ENCODE measurements around the gene CNPY3. TPM values are rescaled to one million over a fixed set of nuclear protein-coding genes. Genes with fewer than 3 reads are reported as not detected.
"Not testable (repeated sequence)": the region's sequence is repeated elsewhere in the genome, so short reads cannot be mapped to it uniquely, and the experiment has no call there.

CNPY3 gene
- 10 to 100 TPM; 19.6 to 25.9 TPM for total RNA-seq
- long read RNA-seq, transcript CNPY3-201 (6 exons, 1,704 nt) = major isoform, 27 of 33 reads
- long read RNA-seq, partial matches to known transcripts = 2 of 33 reads
- long read RNA-seq, other reads (novel, unspliced or antisense) = 4 of 33 reads

DNA sequence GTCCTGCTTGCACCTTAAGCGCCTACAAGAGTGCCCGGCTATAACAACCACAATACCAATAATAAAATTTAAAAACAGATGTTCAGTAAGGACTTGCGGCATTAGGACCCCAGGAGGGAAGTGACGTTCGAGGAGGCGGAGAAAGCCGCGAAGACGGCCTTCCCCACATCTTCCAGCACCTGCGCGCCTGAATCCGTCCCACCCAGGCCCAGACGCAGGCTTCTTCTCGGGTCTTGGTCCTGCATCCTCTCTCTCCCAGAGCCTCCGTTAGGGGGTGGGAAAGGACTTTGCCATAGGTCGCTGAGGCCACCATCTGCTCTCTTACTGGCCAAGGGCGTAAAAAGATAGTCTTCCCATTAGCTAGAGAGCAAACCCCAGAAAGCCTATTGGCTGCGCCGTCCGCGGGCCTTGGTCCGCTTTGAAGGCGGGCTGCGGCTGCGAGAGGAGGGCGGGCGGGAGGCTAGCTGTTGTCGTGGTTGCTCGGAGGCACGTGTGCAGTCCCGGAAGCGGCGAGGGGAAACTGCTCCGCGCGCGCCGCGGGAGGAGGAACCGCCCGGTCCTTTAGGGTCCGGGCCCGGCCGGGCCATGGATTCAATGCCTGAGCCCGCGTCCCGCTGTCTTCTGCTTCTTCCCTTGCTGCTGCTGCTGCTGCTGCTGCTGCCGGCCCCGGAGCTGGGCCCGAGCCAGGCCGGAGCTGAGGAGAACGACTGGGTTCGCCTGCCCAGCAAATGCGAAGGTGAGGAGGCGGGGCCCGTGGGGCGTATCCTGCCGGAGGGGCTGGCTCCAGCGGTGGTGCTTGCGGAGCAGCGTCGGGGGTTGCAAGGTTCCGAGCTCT lies at the start of gene CNPY3:
TSS of gene CNPY3 (plus strand) at position 495 of the 835 bp plus-strand sequence. CDS start at position 586, 91 bp downstream.
- DNase-seq = peak; percentile 94 to 95
- intact Hi-C loops (cut with DNase I, micrococcal nuclease) = no loop called here
- ATAC-seq = peak; percentile 94

- ATAC-seq; intact Hi-C loops (cut with DNase I, micrococcal nuclease); DNase-seq: not testable (repeated sequence)
Observed at GRCh38 chr6:42880240-42880817, 49.0 kb upstream of the CNPY3 start.

DNA sequence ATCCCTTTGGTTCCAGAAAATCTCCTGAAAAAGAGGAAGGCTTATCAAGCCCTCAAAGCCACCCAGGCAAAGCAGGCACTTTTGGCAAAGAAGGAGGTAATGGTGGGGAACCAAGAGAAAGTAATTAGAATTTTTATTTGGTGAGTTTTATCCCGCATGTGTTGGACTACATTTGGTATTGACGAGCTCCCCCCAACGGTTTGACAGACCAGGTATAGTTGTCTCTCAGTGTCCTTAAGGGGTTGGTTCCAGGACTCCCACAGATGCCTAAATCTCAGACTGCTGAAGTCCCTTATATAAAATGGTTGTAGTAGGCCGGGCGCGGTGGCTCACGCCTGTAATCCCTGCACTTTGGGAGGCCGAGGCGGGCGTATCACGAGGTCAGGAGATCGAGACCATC lies 48.4 kb upstream of the CNPY3 start:
- DNase-seq; ATAC-seq; intact Hi-C loops (cut with DNase I, micrococcal nuclease): not testable (repeated sequence)

DNA sequence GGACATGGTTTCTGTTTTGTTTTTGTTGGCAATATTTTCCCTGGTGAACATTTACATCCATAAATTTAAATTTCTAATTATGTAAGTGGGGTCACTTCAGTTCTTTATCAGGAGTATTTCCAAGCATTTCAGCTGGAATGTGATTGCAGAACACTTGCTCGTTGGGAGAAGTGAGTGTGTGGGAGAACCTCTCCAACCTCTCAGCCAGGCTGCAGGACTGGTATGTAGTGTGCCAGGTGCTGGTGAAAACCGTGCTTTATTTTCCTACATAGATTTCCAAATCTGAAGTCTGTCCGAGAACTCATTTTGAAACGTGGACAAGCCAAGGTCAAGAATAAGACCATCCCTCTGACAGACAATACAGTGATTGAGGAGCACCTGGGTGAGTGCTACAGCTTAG lies 43.6 kb upstream of the CNPY3 start:
- intact Hi-C loops (cut with DNase I, micrococcal nuclease) = no loop called here
- ATAC-seq (no peak), DNase-seq (no peak)

GRCh38 chr6:42888201-42888600 lies 41.1 kb upstream of the CNPY3 start:
- ATAC-seq; intact Hi-C loops (cut with DNase I, micrococcal nuclease): not testable (repeated sequence)

DNA sequence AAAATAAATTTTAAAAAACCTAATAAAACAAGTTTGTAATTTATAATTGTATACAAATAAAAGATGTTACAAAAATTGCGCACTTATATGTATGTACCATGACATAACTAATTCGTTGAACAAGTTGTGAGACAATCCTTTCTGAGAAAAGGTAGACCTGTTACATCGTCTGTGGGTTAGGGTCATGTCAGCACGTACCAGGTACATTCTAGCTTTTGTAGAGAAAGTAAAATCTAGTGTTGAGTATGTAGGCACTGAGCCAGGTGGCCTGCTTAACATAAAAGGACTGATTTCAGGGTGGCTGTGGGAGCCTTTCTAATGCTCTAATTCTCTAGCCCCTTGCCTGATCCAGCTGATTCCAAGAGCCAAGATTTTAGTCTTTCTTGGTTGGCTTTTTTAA lies 39.5 kb upstream of the CNPY3 start:
- intact Hi-C loops (cut with DNase I, micrococcal nuclease) = no loop called here
- DNase-seq = no peak
- no peak for ATAC-seq

More at GRCh38 chr6:42888201-42888600, 41.1 kb upstream of the CNPY3 start:
- DNase-seq = not testable (repeated sequence)

DNA sequence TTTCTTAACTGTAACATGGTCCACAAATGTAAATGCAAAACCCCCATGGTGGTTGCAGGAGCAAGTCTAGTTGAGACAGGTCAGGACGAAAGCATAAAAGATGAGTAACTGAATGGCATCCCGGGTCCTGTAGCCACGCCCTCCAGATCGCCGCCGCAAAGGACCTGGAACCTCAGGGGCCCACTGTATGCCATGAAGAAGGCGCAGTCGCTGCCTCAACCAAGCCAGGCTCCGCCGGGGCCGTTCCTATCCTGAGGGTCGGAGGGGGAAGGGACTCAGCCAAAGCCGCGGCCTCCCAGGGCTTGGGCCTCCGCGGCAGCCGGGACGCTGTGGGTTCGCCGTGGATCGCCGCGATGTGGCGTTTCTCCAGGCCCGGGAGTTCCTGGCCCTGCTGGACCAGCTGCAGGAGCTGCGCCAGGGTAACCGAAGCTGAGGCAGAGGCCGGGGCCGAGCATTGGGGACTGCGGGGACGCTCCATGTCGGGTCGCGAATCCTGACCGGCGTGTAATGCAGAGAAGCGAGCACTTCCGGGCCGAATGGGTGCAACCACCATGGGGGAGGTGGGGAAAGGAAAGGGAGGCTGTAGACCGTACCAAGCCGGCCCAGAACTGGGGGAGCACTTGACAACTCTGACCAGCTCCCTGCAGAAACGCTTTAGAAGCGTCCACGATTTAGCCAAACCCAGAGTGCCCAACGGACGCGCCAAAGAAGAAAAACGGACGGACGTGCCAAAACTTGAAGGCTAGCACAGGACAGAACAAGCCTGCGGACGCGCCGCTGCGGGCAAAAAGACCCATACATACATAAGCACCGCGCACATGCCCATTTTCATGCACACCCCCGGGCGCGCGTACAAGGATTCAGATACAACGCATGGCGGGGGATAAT lies 38.7 kb upstream of the CNPY3 start:
- peak; percentile 94 to 97 for DNase-seq
- peak; percentile 98 for ATAC-seq
- intact Hi-C loops (cut with DNase I, micrococcal nuclease) = no loop called here

- intact Hi-C loops (cut with DNase I, micrococcal nuclease) = no loop called here
- no peak for ATAC-seq
- DNase-seq = no peak
Observed at GRCh38 chr6:42891199-42891722, 38.0 kb upstream of the CNPY3 start.

DNA sequence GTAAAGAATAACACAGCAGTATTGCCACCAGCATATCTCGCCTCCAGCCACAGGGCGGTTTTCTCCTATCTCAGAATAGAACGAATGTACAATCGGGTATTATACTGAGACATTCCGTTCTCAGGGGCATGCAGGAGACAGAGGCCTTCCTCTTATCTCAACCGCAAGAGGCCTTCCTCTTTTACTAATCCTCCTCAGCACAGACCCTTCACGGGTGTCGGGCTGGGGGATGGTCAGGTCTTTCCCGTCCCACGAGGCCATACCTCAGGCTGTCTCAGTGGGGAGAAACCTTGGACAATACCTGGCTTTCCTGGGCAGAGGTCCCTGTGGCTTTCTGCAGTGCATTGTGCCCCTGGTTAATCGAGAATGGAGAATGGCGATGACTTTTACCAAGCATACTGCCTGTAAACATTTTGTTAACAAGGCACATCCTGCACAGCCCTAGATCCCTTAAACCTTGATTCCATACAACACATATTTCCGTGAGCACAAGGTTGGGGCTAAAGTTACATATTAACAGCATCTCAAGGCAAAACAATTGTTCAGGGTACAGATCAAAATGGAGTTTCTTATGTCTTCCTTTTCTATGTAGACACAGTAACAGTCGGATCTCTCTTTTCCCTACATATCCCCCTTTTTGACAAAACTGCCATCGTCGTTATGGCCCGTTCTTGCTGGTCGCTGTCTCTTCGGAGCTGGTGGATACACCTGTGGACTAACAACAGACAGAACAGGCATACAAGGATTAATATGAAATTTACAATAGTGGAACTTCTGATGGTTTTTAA lies 35.0 kb upstream of the CNPY3 start:
- intact Hi-C loops (cut with DNase I, micrococcal nuclease); ATAC-seq; DNase-seq: not testable (repeated sequence)

DNA sequence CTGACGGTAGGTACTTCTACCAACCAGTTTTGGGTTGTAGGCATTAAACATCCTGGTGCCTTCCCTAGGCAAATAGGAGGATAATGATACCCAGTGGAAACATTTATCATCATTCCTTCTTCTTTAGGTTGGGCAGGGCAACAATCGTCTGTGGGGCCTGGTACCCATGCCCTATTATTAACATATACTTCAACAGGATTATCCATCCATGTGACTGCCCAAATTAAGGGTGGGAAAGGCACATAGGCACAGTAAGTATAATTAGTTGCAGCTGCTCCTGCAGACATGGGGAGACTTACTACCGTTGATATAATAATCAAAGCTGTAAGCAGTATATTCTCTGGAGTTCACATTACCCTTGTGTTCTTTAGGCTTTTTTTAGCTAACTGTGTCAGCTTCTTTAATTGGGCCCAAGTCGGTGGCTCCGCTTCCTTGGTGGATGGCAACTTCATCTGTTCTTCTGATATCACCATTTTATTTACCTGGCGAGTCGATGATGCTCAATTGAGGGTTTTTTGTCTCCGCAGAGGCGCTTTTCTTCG lies 33.0 kb upstream of the CNPY3 start:
- DNase-seq (no peak), ATAC-seq (no peak)
- intact Hi-C loops (cut with DNase I, micrococcal nuclease) = no loop called here

DNA sequence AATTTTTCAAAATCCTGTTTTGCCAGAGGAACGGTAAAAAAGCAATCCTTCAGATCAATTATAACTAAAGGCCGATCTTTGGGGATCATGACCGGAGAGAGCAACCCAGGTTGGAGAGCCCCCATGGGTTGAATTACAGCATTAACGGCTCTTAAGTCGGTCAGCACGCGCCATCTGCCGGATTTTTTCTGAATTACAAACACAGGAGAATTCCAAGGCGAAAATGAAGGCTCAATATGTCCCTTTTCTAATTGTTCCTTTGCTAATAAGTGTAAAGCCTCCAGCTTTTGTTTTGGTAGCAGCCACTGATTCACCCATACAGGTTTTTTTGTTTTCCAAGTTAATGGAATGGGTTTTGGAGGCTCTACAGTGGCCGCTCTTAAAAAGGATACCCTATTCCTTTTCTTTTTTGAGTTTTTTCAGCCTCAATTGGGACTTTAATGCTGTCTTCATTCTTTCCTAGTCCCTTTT lies 30.4 kb upstream of the CNPY3 start:
- DNase-seq (peak; percentile 49 to 76), ATAC-seq (no peak)
- intact Hi-C loops (cut with DNase I, micrococcal nuclease) = no loop called here

DNA sequence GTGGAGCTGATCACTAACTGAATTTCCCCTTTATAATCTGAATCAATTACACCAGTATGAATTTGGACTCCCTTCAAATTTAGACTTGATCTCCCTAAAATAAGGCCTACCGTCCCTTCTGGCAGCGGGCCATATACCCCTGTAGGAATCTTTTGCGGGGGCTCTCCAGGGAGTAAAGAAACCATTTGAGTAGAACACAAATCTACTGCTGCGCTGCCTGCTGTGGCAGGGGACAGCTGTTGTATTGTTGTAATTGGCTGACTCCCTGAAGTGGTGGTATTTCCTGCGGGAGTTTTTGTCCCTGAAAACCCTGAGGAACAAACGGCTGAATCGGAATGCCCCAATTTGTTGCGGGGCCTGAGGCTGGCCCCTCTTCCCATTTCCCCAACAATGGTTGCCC lies 29.4 kb upstream of the CNPY3 start:
- no peak for DNase-seq
- ATAC-seq = no peak
- intact Hi-C loops (cut with DNase I, micrococcal nuclease) = loop anchor here (5.0 to 10.0 kb wide), 3 partner anchors 145 to 245 kb away; no protein-coding TSS in a partner anchor

GRCh38 chr6:42901538-42901957 lies 27.7 kb upstream of the CNPY3 start:
- peak; percentile 63 to 64 for DNase-seq
- peak; percentile 91 for ATAC-seq
- intact Hi-C loops (cut with DNase I, micrococcal nuclease) = loop anchor here (5.0 to 10.0 kb wide), 3 partner anchors 143 to 243 kb away; no protein-coding TSS in a partner anchor

DNA sequence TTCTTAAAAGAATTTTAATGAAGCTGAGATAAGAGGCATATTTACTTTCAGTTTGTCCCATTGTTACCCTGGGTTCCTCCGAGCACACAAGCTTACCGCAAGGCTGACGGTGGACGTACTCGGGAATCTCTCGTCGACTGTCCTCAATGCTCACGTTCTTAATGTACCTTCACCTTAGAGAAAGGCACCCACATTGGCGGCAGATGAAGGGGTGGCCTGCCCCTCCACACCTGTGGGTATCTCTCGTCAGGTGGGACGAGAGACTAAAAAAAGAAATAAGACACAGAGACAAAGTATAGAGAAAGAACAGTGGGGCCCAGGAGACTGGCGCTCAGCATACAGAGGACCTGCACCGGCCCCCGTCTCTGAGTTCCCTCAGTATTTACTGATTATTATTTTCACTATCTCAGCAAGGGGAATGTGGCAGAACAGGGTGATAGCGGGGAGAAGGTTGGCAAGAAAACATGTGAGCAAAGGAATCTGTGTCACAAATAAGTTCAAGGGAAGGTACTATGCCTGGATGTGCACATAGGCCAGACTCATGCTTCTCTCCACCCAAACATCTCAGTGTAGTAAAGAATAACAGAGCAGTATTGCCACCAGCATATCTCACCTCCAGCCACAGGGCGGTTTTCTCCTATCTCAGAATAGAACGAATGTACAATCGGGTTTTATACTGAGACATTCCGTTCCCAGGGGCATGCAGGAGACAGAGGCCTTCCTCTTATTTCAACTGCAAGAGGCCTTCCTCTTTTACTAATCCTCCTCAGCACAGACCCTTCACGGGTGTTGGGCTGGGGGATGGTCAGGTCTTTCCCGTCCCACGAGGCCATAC lies 26.6 kb upstream of the CNPY3 start:
- not testable (repeated sequence) for ATAC-seq, DNase-seq
- intact Hi-C loops (cut with DNase I, micrococcal nuclease) = loop anchor here (5.0 to 10.0 kb wide), 3 partner anchors 142 to 242 kb away; no protein-coding TSS in a partner anchor

DNA sequence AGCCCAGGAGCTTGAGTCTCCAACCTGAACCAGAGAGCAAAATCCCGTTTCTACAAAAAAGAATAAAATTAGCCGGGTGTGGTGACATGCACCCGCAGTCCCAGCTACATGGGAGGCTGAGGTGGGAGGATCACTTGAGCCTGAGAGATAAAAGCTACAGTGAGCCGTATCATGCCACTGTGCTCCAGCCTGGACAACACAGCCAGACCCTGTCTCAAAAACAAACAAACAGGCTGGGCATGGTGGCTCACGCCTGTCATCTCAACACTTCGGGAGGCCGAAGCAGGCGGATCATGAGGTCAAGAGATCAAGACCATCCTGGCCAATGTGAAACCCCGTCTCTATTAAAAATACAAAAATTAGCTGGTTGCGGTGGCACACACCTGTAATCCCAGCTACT lies 24.8 kb upstream of the CNPY3 start:
- ATAC-seq (no peak), DNase-seq (no peak)
- intact Hi-C loops (cut with DNase I, micrococcal nuclease) = loop anchor here (5.0 to 10.0 kb wide), 3 partner anchors 140 to 240 kb away; no protein-coding TSS in a partner anchor

DNA sequence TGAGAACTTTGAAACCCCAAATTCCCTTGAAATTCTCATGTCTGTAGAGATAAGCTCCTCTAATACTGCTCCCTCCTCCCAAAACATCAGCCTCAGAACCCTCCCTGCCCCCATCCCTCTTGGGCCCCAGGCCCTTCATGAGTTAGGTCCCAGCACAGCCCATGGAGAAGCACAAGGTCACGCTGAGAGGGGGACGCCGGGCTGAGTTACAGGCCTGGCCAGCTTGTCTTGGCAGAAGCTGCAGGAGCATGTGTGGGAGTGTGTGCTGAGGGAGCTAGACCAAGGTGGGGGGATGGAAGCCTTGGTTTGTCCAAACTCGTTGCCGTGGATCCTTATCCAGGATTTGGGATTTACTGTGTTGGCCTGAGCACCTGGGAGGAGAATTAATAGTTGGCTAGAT lies 21.9 kb upstream of the CNPY3 start:
- ATAC-seq (no peak), DNase-seq (no peak)
- intact Hi-C loops (cut with DNase I, micrococcal nuclease) = loop anchor here (10.0 kb wide), 2 partner anchors 137 to 237 kb away; no protein-coding TSS in a partner anchor
